Right lobe of liver (tissue), 4 donors: ENCODE data around the gene PCK1.

Experiments
- POLR2A ChIP-seq: fragments of 450-650 bp; IDR thresholded peaks from one replicate; pipeline ENCODE4 v1.6.1; 2017; ENCODE audit warnings: antibody characterized with exemption, mild to moderate bottlenecking
- TF ChIP-seq, protein P1 (sequence below), 4 donors: fragments of 200-600 bp in 3 of 4; fragments of 450-650 bp in 1 of 4; IDR thresholded peaks; one replicate each; pipeline versions ENCODE4 v1.5.1 to v1.8.0; 2016 to 2022; ENCODE audit warnings: antibody characterized with exemption in 4 of 4, mild to moderate bottlenecking in 2 of 4
- donor health status: DM: no; HTN: no; CAD: no.
- donor health status: DM: no; HTN: no; CAD: no.
- donor health status: DM: no; HTN: yes; CAD: no.

DNA sequence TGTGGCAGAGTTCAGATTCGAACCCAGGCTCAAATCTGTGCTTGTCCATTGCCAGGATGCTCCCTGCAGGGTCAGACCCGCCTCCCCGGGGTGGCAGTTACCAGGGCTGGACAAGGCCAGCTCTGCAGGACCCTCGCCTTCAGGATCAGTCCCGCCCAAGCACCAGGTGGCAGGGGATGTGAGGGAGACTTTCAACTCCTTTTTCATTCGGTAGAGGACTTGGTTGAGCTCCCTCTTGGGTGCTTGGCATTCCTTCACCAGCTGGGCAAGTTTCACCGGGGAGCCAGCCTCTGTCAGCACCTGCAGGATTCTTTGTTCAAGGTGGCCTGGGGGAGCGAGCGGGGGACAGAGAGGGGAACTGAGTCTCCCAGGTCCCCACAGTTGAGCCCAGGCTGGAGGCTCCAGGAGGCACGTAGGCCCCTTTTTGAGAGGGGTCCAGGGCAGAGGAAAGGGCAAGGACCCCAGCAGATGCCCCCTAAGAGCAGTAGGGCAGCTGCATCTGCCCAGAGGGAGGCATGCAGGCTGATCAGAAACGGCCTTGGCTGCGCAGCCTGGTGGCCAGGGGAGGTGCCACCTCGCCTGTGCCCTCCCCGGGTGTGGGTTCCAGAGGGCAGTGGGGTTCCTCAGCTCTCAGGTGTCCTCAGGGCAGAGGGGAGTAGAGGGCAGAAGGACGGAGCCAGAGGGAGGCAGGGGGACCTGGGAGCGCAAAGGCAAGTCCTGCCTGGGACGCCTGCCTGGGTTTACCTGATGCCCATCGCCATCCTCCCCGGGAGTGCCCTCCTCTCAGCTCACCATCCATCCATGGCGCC, 55.4 kb downstream of the PCK1 start:
- TF ChIP-seq, protein P1, sequence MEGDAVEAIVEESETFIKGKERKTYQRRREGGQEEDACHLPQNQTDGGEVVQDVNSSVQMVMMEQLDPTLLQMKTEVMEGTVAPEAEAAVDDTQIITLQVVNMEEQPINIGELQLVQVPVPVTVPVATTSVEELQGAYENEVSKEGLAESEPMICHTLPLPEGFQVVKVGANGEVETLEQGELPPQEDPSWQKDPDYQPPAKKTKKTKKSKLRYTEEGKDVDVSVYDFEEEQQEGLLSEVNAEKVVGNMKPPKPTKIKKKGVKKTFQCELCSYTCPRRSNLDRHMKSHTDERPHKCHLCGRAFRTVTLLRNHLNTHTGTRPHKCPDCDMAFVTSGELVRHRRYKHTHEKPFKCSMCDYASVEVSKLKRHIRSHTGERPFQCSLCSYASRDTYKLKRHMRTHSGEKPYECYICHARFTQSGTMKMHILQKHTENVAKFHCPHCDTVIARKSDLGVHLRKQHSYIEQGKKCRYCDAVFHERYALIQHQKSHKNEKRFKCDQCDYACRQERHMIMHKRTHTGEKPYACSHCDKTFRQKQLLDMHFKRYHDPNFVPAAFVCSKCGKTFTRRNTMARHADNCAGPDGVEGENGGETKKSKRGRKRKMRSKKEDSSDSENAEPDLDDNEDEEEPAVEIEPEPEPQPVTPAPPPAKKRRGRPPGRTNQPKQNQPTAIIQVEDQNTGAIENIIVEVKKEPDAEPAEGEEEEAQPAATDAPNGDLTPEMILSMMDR (IDR thresholded peaks at IDR 0.05) = no peak
- TF ChIP-seq POLR2A = no peak
